ENCODE results near the gene POU4F1. TPM values are rescaled to one million over a fixed set of nuclear protein-coding genes. Genes with fewer than 3 reads are reported as not detected.
A peak's percentile ranks its signal among the peaks of the same experiment; 100 is the strongest.

Gene POU4F1
- total RNA-seq, 4 donors from 2014 or later: not detected

GRCh38 chr13:78620936-78621470 lies 17.7 kb upstream of the POU4F1 start:
- Histone ChIP-seq H3K4me3 (no peak overlapping the region), H3K9me3 (no peaks in the 10 kb centered on the region), H3K27me3 (no peaks in the 10 kb centered on the region), H3K36me3 (peaks cover 0 to 10% (median 0%) of the 10 kb centered on the region in 3 donors), H3K27ac (no peak overlapping the region), H3K4me1 (no peaks in the 10 kb centered on the region)
- TF ChIP-seq POLR2A (IDR thresholded peaks at IDR 0.05) (no peak), CTCF (IDR thresholded peaks at IDR 0.05) (no peak)
- no peak for DNase-seq

- no peak overlapping the region for H3K27ac ChIP-seq
- TF ChIP-seq CTCF (IDR thresholded peaks at IDR 0.05): no peak
- no peaks in the 10 kb centered on the region for H3K9me3 ChIP-seq
- H3K4me1 ChIP-seq: no peaks in the 10 kb centered on the region
- no peaks in the 10 kb centered on the region for H3K27me3 ChIP-seq
- DNase-seq: no peak
- H3K36me3 ChIP-seq: peaks cover 0 to 22% (median 0%) of the 10 kb centered on the region in 3 donors
- H3K4me3 ChIP-seq: no peak overlapping the region
Observed at GRCh38 chr13:78618411-78618810, 15.1 kb upstream of the POU4F1 start.

- Histone ChIP-seq H3K9me3 (no peaks in the 10 kb centered on the region), H3K4me3 (no peak overlapping the region), H3K36me3 (peaks cover 0 to 13% (median 0%) of the 10 kb centered on the region in 3 donors), H3K4me1 (peaks cover 0 to 28% (median 6%) of the 10 kb centered on the region in 4 donors), H3K27me3 (peaks cover 0 to 33% of the 10 kb centered on the region in 2 donors), H3K27ac (no peak overlapping the region)
- DNase-seq: no peak
- TF ChIP-seq CTCF (IDR thresholded peaks at IDR 0.05) (no peak), POLR2A (IDR thresholded peaks at IDR 0.05) (no peak)
Observed at GRCh38 chr13:78611040-78611439, 7.7 kb upstream of the POU4F1 start.

GRCh38 chr13:78610381-78610883 lies 7.1 kb upstream of the POU4F1 start:
- Histone ChIP-seq H3K4me3 (no peak overlapping the region), H3K9me3 (no peaks in the 10 kb centered on the region), H3K36me3 (peaks cover 0 to 10% (median 0%) of the 10 kb centered on the region in 3 donors), H3K4me1 (peaks cover 0 to 28% (median 6%) of the 10 kb centered on the region in 4 donors), H3K27ac (no peak overlapping the region), H3K27me3 (peaks cover 0 to 39% of the 10 kb centered on the region in 2 donors)
- DNase-seq: no peak
- TF ChIP-seq POLR2A (IDR thresholded peaks at IDR 0.05) (no peak), CTCF (IDR thresholded peaks at IDR 0.05) (no peak)

- peaks cover 0 to 28% (median 6%) of the 10 kb centered on the region in 4 donors for H3K4me1 ChIP-seq
- H3K27ac ChIP-seq: no peak overlapping the region
- peaks cover 0 to 47% of the 10 kb centered on the region in 2 donors for H3K27me3 ChIP-seq
- TF ChIP-seq POLR2A (IDR thresholded peaks at IDR 0.05) (no peak), CTCF (IDR thresholded peaks at IDR 0.05) (no peak)
- H3K9me3 ChIP-seq: no peaks in the 10 kb centered on the region
- H3K36me3 ChIP-seq: peaks cover 0 to 7% (median 0%) of the 10 kb centered on the region in 3 donors
- H3K4me3 ChIP-seq: peak overlapping the region; percentile 20 to 59 (median 42)
- DNase-seq: no peak
Observed at GRCh38 chr13:78609464-78610205, 6.3 kb upstream of the POU4F1 start.

Measured in Peyer's patch (tissue), 4 donors.